ENCODE results near the gene RNF128.
"Not testable (repeated sequence)": the region's sequence is repeated elsewhere in the genome, so short reads cannot be mapped to it uniquely, and the experiment has no call there.

Gene RNF128

GRCh38 chrX:106742805-106743204 is 16.3 kb downstream of the RNF128 start:
- no peak for DNase-seq (ENCODE audit: extremely low read depth in 1 of 2, low read depth in 1 of 2)

- DNase-seq (ENCODE audit: extremely low read depth in 1 of 2, low read depth in 1 of 2) = no peak
Observed at GRCh38 chrX:106748377-106748776, 21.9 kb downstream of the RNF128 start.

GRCh38 chrX:106751407-106751806 is 24.9 kb downstream of the RNF128 start:
- no peak for DNase-seq (ENCODE audit: extremely low read depth in 1 of 2, low read depth in 1 of 2)

GRCh38 chrX:106752101-106752678 is 25.7 kb downstream of the RNF128 start:
- DNase-seq (ENCODE audit: extremely low read depth in 1 of 2, low read depth in 1 of 2) = no peak

- not testable (repeated sequence) for DNase-seq (ENCODE audit: extremely low read depth in 1 of 2, low read depth in 1 of 2)
Observed at GRCh38 chrX:106769288-106769687, 42.8 kb downstream of the RNF128 start.

- DNase-seq (ENCODE audit: extremely low read depth in 1 of 2, low read depth in 1 of 2) = no peak
Observed at GRCh38 chrX:106774981-106775380, 48.5 kb downstream of the RNF128 start.

GRCh38 chrX:106780264-106780663 is 53.8 kb downstream of the RNF128 start:
- no peak for DNase-seq (ENCODE audit: extremely low read depth in 1 of 2, low read depth in 1 of 2)

GRCh38 chrX:106780664-106781377 is 54.3 kb downstream of the RNF128 start:
- DNase-seq (ENCODE audit: extremely low read depth in 1 of 2, low read depth in 1 of 2) = no peak

GRCh38 chrX:106783716-106784115 is 57.2 kb downstream of the RNF128 start:
- no peak for DNase-seq (ENCODE audit: extremely low read depth in 1 of 2, low read depth in 1 of 2)

GRCh38 chrX:106791495-106791894 is 65.0 kb downstream of the RNF128 start:
- no peak for DNase-seq (ENCODE audit: extremely low read depth in 1 of 2, low read depth in 1 of 2)

GRCh38 chrX:106802063-106802387 is 75.5 kb downstream of the RNF128 start:
- DNase-seq (ENCODE audit: extremely low read depth in 1 of 2, low read depth in 1 of 2) = no peak

GRCh38 chrX:106802388-106803275 is 76.1 kb downstream of the RNF128 start, which contains the start of gene TBC1D8B:
TSS of gene TBC1D8B (plus strand) at chrX:106802673. CDS start at chrX:106802854, 181 bp downstream.
- no peak for DNase-seq (ENCODE audit: extremely low read depth in 1 of 2, low read depth in 1 of 2)

GRCh38 chrX:106811131-106811910 is 84.8 kb downstream of the RNF128 start:
- DNase-seq (ENCODE audit: extremely low read depth in 1 of 2, low read depth in 1 of 2) = no peak

- DNase-seq (ENCODE audit: extremely low read depth in 1 of 2, low read depth in 1 of 2) = not testable (repeated sequence)
Observed at GRCh38 chrX:106812930-106813329, 86.4 kb downstream of the RNF128 start.

- DNase-seq (ENCODE audit: extremely low read depth in 1 of 2, low read depth in 1 of 2) = not testable (repeated sequence)
Observed at GRCh38 chrX:106814093-106814492, 87.6 kb downstream of the RNF128 start.
